HepG2 (cell line): Measurements from ENCODE around the gene ACOT8. TPM values are rescaled to one million over a fixed set of nuclear protein-coding genes. Genes with fewer than 3 reads are reported as not detected.

Experiments used
- AGO1 ChIP-seq: fragments of 200-400 bp; formaldehyde crosslinking; IDR thresholded peaks from 2 replicates; pipeline ENCODE4 v1.6.1; 2017; ENCODE audit warnings: mild to moderate bottlenecking, low read depth, low read length, moderate library complexity; ENCODE audit not compliant: poor library complexity, severe bottlenecking
- ATM ChIP-seq: fragments of 450-650 bp; IDR thresholded peaks from 2 replicates; pipeline ENCODE4 v1.7.1; 2017; ENCODE audit warnings: mild to moderate bottlenecking, borderline replicate concordance
- DNMT3B ChIP-seq: conservative IDR thresholded peaks from 2 replicates; pipeline ENCODE4 v1.6.1; 2016; ENCODE audit warnings: missing biosample characterization, control low read depth
- ERF ChIP-seq: IDR thresholded peaks from 2 replicates; pipeline ENCODE4 v1.6.1; 2018; ENCODE audit warnings: missing biosample characterization, missing genetic modification reagents
- HNF1A ChIP-seq, 2 experiments: sonication (generic) in 1 of 2; formaldehyde crosslinking in 1 of 2; IDR thresholded peaks; 2 replicates each; pipeline versions ENCODE4 v1.4.0 to v1.6.1; 2016 to 2020; ENCODE audit warnings: borderline replicate concordance in 1 of 2, low read depth in 1 of 2, mild to moderate bottlenecking in 1 of 2, missing genetic modification reagents in 1 of 2
- HNF1B ChIP-seq: sonication (generic); formaldehyde crosslinking; IDR thresholded peaks from 2 replicates; pipeline ENCODE4 v1.5.1; 2020; ENCODE audit warnings: mild to moderate bottlenecking, moderate library complexity, missing genetic modification reagents
- MED13 ChIP-seq: sonication (generic); formaldehyde crosslinking; IDR thresholded peaks from 2 replicates; pipeline ENCODE4 v1.5.0; 2020; ENCODE audit warnings: missing genetic modification reagents
- PRMT3 ChIP-seq: sonication (generic); formaldehyde crosslinking; IDR thresholded peaks from 2 replicates; pipeline ENCODE4 v1.8.1; 2022; ENCODE audit warnings: low read depth, mild to moderate bottlenecking, moderate library complexity, missing genetic modification reagents, borderline replicate concordance
- RFX3 ChIP-seq: IDR thresholded peaks from 2 replicates; pipeline ENCODE4 v1.6.1; 2016; ENCODE audit warnings: missing biosample characterization, missing genetic modification reagents
- TFDP1 ChIP-seq: IDR thresholded peaks from 2 replicates; pipeline ENCODE4 v1.6.1; 2016; ENCODE audit warnings: missing compliant biosample characterization, missing genetic modification reagents, borderline replicate concordance
- ZBTB20 ChIP-seq: sonication (generic); formaldehyde crosslinking; IDR thresholded peaks from 2 replicates; pipeline ENCODE4 v1.8.1; 2023; ENCODE audit warnings: missing genetic modification reagents, low read depth, mild to moderate bottlenecking, borderline replicate concordance
- ZKSCAN1 ChIP-seq: fragments of 150-350 bp; IDR thresholded peaks from 2 replicates; pipeline ENCODE4 v1.6.1; 2014; ENCODE audit warnings: low read length
- ZNF275 ChIP-seq: sonication (generic); formaldehyde crosslinking; IDR thresholded peaks from 2 replicates; pipeline ENCODE4 v1.8.0; 2022; ENCODE audit warnings: missing genetic modification reagents, mild to moderate bottlenecking, inconsistent platforms, borderline replicate concordance
- ZNF569 ChIP-seq: sonication (generic); formaldehyde crosslinking; IDR thresholded peaks from 2 replicates; pipeline ENCODE4 v1.5.0; 2020; ENCODE audit warnings: mild to moderate bottlenecking, missing genetic modification reagents, moderate library complexity, borderline replicate concordance
- ZNF605 ChIP-seq: sonication (generic); formaldehyde crosslinking; IDR thresholded peaks from 2 replicates; pipeline ENCODE4 v1.8.0; 2022; ENCODE audit warnings: mild to moderate bottlenecking, missing genetic modification reagents
- ZNF674 ChIP-seq: sonication (generic); formaldehyde crosslinking; IDR thresholded peaks from 2 replicates; pipeline ENCODE4 v1.5.0; 2020; ENCODE audit warnings: low read depth, mild to moderate bottlenecking, missing genetic modification reagents
- ZNF724P ChIP-seq: sonication (generic); formaldehyde crosslinking; IDR thresholded peaks from 2 replicates; pipeline ENCODE4 v1.8.0; 2022; ENCODE audit warnings: missing genetic modification reagents, borderline replicate concordance
- polyA plus RNA-seq, 8 experiments: library from polyadenylated mRNA; depleted of rRNA in 3 of 8; stranded (reverse) in 7 of 8; unstranded in 1 of 8; fragments of >200 nt; fragmentation: Illumina TruSeq in 4 of 8; extraction: Trizol in 4 of 8; gene quantifications; 2 replicates each; pipeline versions ENCODE4 v1.2.1 to v1.2.3, GENCODE V29; 2011 to 2016; ENCODE audit warnings: low read depth in 4 of 8, missing spikeins in 1 of 8, mixed read lengths in 1 of 8; ENCODE audit not compliant: insufficient read depth in 1 of 8
- total RNA-seq, 5 experiments: library from RNA; depleted of rRNA; stranded (reverse); fragments of >200 nt; fragmentation: Illumina TruSeq; extraction: Trizol; gene quantifications; 2 replicates each; pipeline ENCODE4 v1.2.3, GENCODE V29; 2016; ENCODE audit warnings: low read depth in 1 of 5
- TF ChIP-seq, protein P1 (sequence below): sonication (generic); formaldehyde crosslinking; conservative IDR thresholded peaks from 2 replicates; pipeline ENCODE4 v1.4.0; 2020; ENCODE audit warnings: missing genetic modification reagents

Gene ACOT8
- total and polyA plus RNA-seq, 2 of the 13 experiments (the other 11 are each of a cell fraction or from before 2014, with no cell fraction given): 31.4 to 45.5 TPM

DNA sequence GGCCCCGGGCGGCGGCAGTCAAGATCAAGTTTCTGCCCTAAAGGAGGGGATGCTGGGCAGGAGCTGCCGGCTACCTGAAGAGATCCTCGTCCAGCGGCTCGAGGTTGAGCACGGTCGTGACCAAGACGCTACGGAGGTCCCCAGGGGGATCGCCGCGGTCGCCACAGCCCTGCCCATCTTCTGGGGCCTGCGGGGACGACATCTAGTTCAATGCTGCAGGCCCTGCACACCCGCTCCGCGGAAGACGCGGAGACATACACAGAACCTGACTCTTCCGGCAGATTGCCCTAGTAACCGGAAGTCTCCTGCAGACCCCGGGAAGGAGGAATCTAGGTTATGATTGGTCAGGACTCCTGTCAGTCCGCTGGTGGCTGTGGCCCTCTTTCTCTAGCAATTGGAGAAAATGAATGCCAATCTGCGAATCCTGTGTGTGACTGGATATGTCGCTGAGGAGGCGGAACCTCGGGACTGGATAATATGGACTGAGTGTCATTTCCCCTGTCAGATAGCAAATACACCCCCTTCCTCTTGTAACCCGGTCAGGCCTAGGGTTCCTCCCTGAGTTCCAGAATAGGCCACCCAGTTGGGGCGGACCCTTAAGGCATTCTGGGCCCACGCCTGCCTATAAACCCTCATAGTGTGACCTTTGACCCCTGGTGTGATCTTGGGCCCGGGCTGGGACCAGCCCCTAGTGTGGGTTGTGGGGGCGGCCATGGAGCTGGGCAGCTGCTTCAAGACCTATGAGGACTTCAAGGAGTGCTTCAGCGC is at the start of gene ACOT8, which contains the start of gene ZSWIM3 (continued):
- no peak for TF ChIP-seq HNF1A (IDR thresholded peaks at IDR 0.05; ENCODE audit: low read depth)
- no peak; the same call in 1 of the 2 replicates for TF ChIP-seq HNF1A (CRISPR knock-in tag; IDR thresholded peaks at IDR 0.05; ENCODE audit: borderline replicate concordance)
- no peak; the same call in 1 of the 2 replicates for TF ChIP-seq RFX3 (CRISPR knock-in tag)
- no peak for TF ChIP-seq PRMT3
- 0 out of 2 replicates have a peak, but pooled peaks have one; percentile 18 for TF ChIP-seq ZKSCAN1
- no peak for TF ChIP-seq ZBTB20 (CRISPR knock-in tag)
- no peak for TF ChIP-seq ATM
- TF ChIP-seq ERF (CRISPR knock-in tag): peak; percentile 85
- TF ChIP-seq, protein P1, sequence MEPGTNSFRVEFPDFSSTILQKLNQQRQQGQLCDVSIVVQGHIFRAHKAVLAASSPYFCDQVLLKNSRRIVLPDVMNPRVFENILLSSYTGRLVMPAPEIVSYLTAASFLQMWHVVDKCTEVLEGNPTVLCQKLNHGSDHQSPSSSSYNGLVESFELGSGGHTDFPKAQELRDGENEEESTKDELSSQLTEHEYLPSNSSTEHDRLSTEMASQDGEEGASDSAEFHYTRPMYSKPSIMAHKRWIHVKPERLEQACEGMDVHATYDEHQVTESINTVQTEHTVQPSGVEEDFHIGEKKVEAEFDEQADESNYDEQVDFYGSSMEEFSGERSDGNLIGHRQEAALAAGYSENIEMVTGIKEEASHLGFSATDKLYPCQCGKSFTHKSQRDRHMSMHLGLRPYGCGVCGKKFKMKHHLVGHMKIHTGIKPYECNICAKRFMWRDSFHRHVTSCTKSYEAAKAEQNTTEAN (CRISPR knock-in tag): no peak
- TF ChIP-seq TFDP1 (CRISPR knock-in tag): no peak
- peak; percentile 86 for TF ChIP-seq ZNF275 (CRISPR knock-in tag)
- no peak; the same call in 1 of the 2 replicates for TF ChIP-seq ZNF674
- TF ChIP-seq ZNF724P (CRISPR knock-in tag): no peak; the same call in 1 of the 2 replicates
- TF ChIP-seq DNMT3B (CRISPR knock-in tag): no peak
- TF ChIP-seq ZNF569 (CRISPR knock-in tag): no peak
- peak; percentile 81 for TF ChIP-seq AGO1
- TF ChIP-seq ZNF605: peak; percentile 86; the same call in 1 of the 2 replicates
- TF ChIP-seq HNF1B: peak; percentile 95
- TF ChIP-seq MED13: no peak; the same call in 1 of the 2 replicates
